HEK293T (cell line): Measurements from ENCODE around the gene SLC13A3.

Experiments
- CTCF ChIA-PET: fragments of 350-600 bp; formaldehyde crosslinking; extraction: SDS; loops from one replicate; lab custom pipeline; 2021; ENCODE audit warnings: antibody characterized with exemption, inconsistent platforms; lab: Yijun Ruan, JAX
- POLR2A ChIA-PET: fragments of 350-600 bp; formaldehyde crosslinking; extraction: SDS; loops from one replicate; lab custom pipeline; 2020; ENCODE audit warnings: antibody characterized with exemption, inconsistent platforms; lab: Yijun Ruan, JAX
- DNase-seq: peaks from one replicate; pipeline ENCODE4 v3.0.0; 2012; ENCODE audit warnings: mixed read lengths; ENCODE audit errors: extremely low spot score
- ARNT ChIP-seq: fragments of 450-650 bp; IDR thresholded peaks from 2 replicates; pipeline ENCODE4 v1.6.1; 2017; ENCODE audit warnings: mild to moderate bottlenecking
- BHLHE40 ChIP-seq: fragments of 450-650 bp; IDR thresholded peaks from 2 replicates; pipeline ENCODE4 v1.6.1; 2016; ENCODE audit warnings: mild to moderate bottlenecking, moderate library complexity, borderline replicate concordance
- CTBP1 ChIP-seq: fragments of 450-650 bp; IDR thresholded peaks from 2 replicates; pipeline ENCODE4 v1.6.1; 2016; ENCODE audit warnings: borderline replicate concordance
- ELF4 ChIP-seq: fragments of 450-650 bp; IDR thresholded peaks from 2 replicates; pipeline ENCODE4 v1.6.1; 2017; ENCODE audit warnings: antibody characterized with exemption
- FOXA1 ChIP-seq: fragments of 450-650 bp; IDR thresholded peaks from 2 replicates; pipeline ENCODE4 v1.6.1; 2016; ENCODE audit warnings: mild to moderate bottlenecking
- FOXK2 ChIP-seq: fragments of 450-650 bp; IDR thresholded peaks from 2 replicates; pipeline ENCODE4 v1.6.1; 2016; ENCODE audit warnings: mild to moderate bottlenecking
- FOXM1 ChIP-seq: fragments of 450-650 bp; IDR thresholded peaks from 2 replicates; pipeline ENCODE4 v1.6.1; 2017; ENCODE audit warnings: mild to moderate bottlenecking, borderline replicate concordance
- HDGF ChIP-seq: fragments of 450-650 bp; IDR thresholded peaks from 2 replicates; pipeline ENCODE4 v1.6.1; 2017; ENCODE audit warnings: antibody characterized with exemption, borderline replicate concordance
- L3MBTL2 ChIP-seq: fragments of 450-650 bp; conservative IDR thresholded peaks from 2 replicates; pipeline ENCODE4 v1.6.1; 2016; ENCODE audit warnings: mild to moderate bottlenecking
- LEF1 ChIP-seq: fragments of 450-650 bp; IDR thresholded peaks from 2 replicates; pipeline ENCODE4 v1.6.1; 2017; ENCODE audit warnings: mild to moderate bottlenecking, borderline replicate concordance
- NFRKB ChIP-seq: fragments of 450-650 bp; IDR thresholded peaks from 2 replicates; pipeline ENCODE4 v1.6.1; 2016; ENCODE audit warnings: mild to moderate bottlenecking, moderate library complexity
- PKNOX1 ChIP-seq: fragments of 450-650 bp; IDR thresholded peaks from 2 replicates; pipeline ENCODE4 v1.6.1; 2016
- SP1 ChIP-seq: fragments of 450-650 bp; IDR thresholded peaks from 2 replicates; pipeline ENCODE4 v1.6.1; 2017
- SUZ12 ChIP-seq: fragments of 450-650 bp; IDR thresholded peaks from 2 replicates; pipeline ENCODE4 v1.6.1; 2016; ENCODE audit warnings: mild to moderate bottlenecking
- TARDBP ChIP-seq: fragments of 450-650 bp; IDR thresholded peaks from 2 replicates; pipeline ENCODE4 v1.6.1; 2016
- ZNF384 ChIP-seq: fragments of 450-650 bp; IDR thresholded peaks from 2 replicates; pipeline ENCODE4 v1.6.1; 2016

The SLC13A3 gene

GRCh38 chr20:46696791-46697279 is 45.6 kb upstream of the SLC13A3 start:
- POLR2A ChIA-PET: no interaction called here
- CTCF ChIA-PET: interaction anchor here (0.7 kb wide), 1 partner anchor 388 kb away, joined by 4 read pairs; no protein-coding TSS in a partner anchor
- no peak for DNase-seq
- TF ChIP-seq SP1 (no peak), TARDBP (no peak), HDGF (no peak), ARNT (no peak), FOXA1 (no peak), PKNOX1 (no peak), FOXM1 (no peak), BHLHE40 (no peak), L3MBTL2 (no peak), ELF4 (no peak), LEF1 (no peak), ZNF384 (no peak), NFRKB (no peak), SUZ12 (no peak), FOXK2 (no peak), CTBP1 (no peak)

GRCh38 chr20:46695892-46696291 is 44.6 kb upstream of the SLC13A3 start:
- no peak for DNase-seq
- no peak for TF ChIP-seq ZNF384
- no peak for TF ChIP-seq L3MBTL2
- TF ChIP-seq FOXK2: no peak
- TF ChIP-seq FOXM1: no peak
- no peak for TF ChIP-seq SP1
- CTCF ChIA-PET: no interaction called here
- POLR2A ChIA-PET: no interaction called here

GRCh38 chr20:46694484-46694883 is 43.2 kb upstream of the SLC13A3 start:
- DNase-seq: no peak
- no peak for TF ChIP-seq CTBP1
- TF ChIP-seq L3MBTL2: peak; percentile 75
- CTCF ChIA-PET: interaction anchor here (0.9 to 1.1 kb wide), 2 partner anchors 9 to 14 kb away, joined by 3 to 4 read pairs; no protein-coding TSS in a partner anchor
- POLR2A ChIA-PET: interaction anchor here (0.9 kb wide), 1 partner anchor 14 kb away, joined by 3 read pairs; no protein-coding TSS in a partner anchor

- DNase-seq: no peak
- no peak for TF ChIP-seq FOXM1
- no peak for TF ChIP-seq FOXK2
- no peak for TF ChIP-seq ZNF384
- no peak for TF ChIP-seq BHLHE40
- no peak for TF ChIP-seq FOXA1
- no peak for TF ChIP-seq TARDBP
- TF ChIP-seq NFRKB: no peak
- TF ChIP-seq SUZ12: no peak
- no peak for TF ChIP-seq CTBP1
- no peak for TF ChIP-seq PKNOX1
- TF ChIP-seq ELF4: no peak
- TF ChIP-seq HDGF: no peak
- no peak for TF ChIP-seq SP1
- ChIA-PET POLR2A (no interaction called here), CTCF (interaction anchor here (0.7 kb wide), 1 partner anchor 22 kb away, joined by 3 read pairs; no protein-coding TSS in a partner anchor)
Observed at GRCh38 chr20:46691196-46691595, 39.9 kb upstream of the SLC13A3 start.

GRCh38 chr20:46690219-46691106 is 39.2 kb upstream of the SLC13A3 start:
- no peak for DNase-seq
- TF ChIP-seq SUZ12 (no peak), PKNOX1 (no peak), NFRKB (no peak), BHLHE40 (no peak), FOXA1 (no peak), CTBP1 (no peak), LEF1 (no peak), SP1 (no peak), ZNF384 (no peak), ELF4 (no peak), FOXK2 (no peak), L3MBTL2 (no peak)
- POLR2A ChIA-PET: interaction anchor here (1.5 to 1.7 kb wide), 3 partner anchors 11 to 17 kb away, joined by 3 to 6 read pairs (median 4); no protein-coding TSS in a partner anchor
- CTCF ChIA-PET: interaction anchor here (0.7 kb wide), 1 partner anchor 23 kb away, joined by 3 read pairs; no protein-coding TSS in a partner anchor

GRCh38 chr20:46689754-46690085 is 38.5 kb upstream of the SLC13A3 start:
- TF ChIP-seq PKNOX1 (no peak), FOXK2 (no peak), ELF4 (no peak; the same call in 1 of the 2 replicates), SUZ12 (no peak), NFRKB (no peak), CTBP1 (no peak), SP1 (no peak)
- ChIA-PET POLR2A (interaction anchor here (1.1 to 1.7 kb wide), 4 partner anchors 11 to 21 kb away, joined by 3 to 6 read pairs (median 4); no protein-coding TSS in a partner anchor), CTCF (no interaction called here)
- no peak for DNase-seq
